Chondrocyte (in vitro differentiated cells): ENCODE data around the gene WDR38. TPM values are rescaled to one million over a fixed set of nuclear protein-coding genes. Genes with fewer than 3 reads are reported as not detected.

Experiments used
- DNase-seq: peaks from one replicate; pipeline ENCODE4 v3.0.0; 2021; ENCODE audit warnings: mixed read lengths, low spot score
- H3K27ac Mint-ChIP-seq: one replicate; pipeline ENCODE4 v1.8.0; 2021; ENCODE audit warnings: mild to moderate bottlenecking, moderate library complexity, mixed read lengths; ENCODE audit not compliant: unreplicated experiment
- H3K27me3 Mint-ChIP-seq: 2 replicates; pipeline ENCODE4 v1.8.0; 2021; ENCODE audit warnings: low read depth, mixed read lengths
- H3K36me3 Mint-ChIP-seq: 2 replicates; pipeline ENCODE4 v1.8.0; 2021; ENCODE audit warnings: low read depth, mixed read lengths
- H3K4me1 Mint-ChIP-seq: 2 replicates; pipeline ENCODE4 v1.8.0; 2021; ENCODE audit warnings: low read depth, mild to moderate bottlenecking, mixed read lengths
- H3K4me3 Mint-ChIP-seq: one replicate; pipeline ENCODE4 v1.8.0; 2021; ENCODE audit warnings: mild to moderate bottlenecking, moderate library complexity, mixed read lengths; ENCODE audit not compliant: unreplicated experiment
- H3K9me3 Mint-ChIP-seq: 2 replicates; pipeline ENCODE4 v1.8.0; 2021; ENCODE audit warnings: low read depth, mixed read lengths
- CTCF ChIP-seq: fragments of 200-600 bp; sonication (generic); IDR thresholded peaks from 2 replicates; pipeline ENCODE4 v1.5.0; 2021; ENCODE audit warnings: antibody characterized with exemption, mild to moderate bottlenecking, moderate library complexity
- total RNA-seq: library from RNA; stranded (reverse); gene quantifications from 3 replicates; pipeline ENCODE4 v1.2.1, GENCODE V29; 2021

Gene WDR38
- total RNA-seq, 1 donor from 2014 or later = not detected

- Mint-ChIP-seq H3K9me3 (no peaks in the 10 kb centered on the region), H3K4me1 (no peaks in the 10 kb centered on the region), H3K27ac (no peak overlapping the region), H3K36me3 (peaks cover 43% of the 10 kb centered on the region), H3K27me3 (no peaks in the 10 kb centered on the region), H3K4me3 (no peak overlapping the region)
- DNase-seq = no peak
- no peak for TF ChIP-seq CTCF
Observed at GRCh38 chr9:124890179-124890578, 36.9 kb downstream of the WDR38 start.

DNA sequence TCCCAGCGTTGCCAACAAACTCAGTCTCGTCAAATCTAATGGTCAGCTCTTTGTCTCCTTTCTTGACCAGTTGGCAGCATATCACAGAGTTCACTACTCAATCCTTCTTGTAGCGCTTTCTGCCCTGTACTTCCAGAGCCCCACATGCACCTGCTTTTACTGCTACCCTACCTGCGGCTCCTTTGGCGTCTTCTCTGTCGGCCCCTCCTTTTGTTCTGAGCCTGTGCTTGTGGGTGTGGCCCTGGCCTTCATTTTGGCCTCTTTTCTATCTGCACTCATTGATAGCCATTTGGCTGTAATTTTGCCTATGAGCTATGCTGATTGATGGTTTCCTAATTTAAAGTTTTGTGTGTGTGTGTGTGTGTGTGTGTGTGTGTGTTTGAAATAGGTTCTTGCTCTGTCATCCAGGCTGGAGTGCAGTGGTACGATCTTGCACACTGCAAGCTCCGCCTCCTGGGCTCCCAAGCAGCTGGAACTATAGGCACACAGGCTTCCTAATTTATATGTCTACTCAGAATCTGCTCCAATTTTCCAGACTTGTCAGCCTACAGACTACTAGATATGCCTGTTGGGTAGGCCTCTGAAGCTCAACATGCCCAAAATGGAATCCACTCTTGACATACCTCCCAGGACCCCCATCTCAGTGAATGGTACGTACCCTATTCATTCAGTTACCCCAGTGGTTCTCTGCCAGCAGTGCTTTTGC lies 40.9 kb downstream of the WDR38 start:
- no peak for TF ChIP-seq CTCF
- Mint-ChIP-seq H3K27ac (no peak overlapping the region), H3K4me1 (no peaks in the 10 kb centered on the region), H3K9me3 (no peaks in the 10 kb centered on the region), H3K4me3 (no peak overlapping the region), H3K36me3 (peaks cover 36% of the 10 kb centered on the region), H3K27me3 (no peaks in the 10 kb centered on the region)
- no peak for DNase-seq

GRCh38 chr9:124894741-124895170 lies 41.5 kb downstream of the WDR38 start:
- Mint-ChIP-seq H3K4me3 (no peak overlapping the region), H3K27ac (peak overlapping the region; percentile 60), H3K27me3 (no peaks in the 10 kb centered on the region), H3K9me3 (no peaks in the 10 kb centered on the region), H3K36me3 (peaks cover 34% of the 10 kb centered on the region), H3K4me1 (no peaks in the 10 kb centered on the region)
- TF ChIP-seq CTCF = peak; percentile 75
- DNase-seq = no peak

DNA sequence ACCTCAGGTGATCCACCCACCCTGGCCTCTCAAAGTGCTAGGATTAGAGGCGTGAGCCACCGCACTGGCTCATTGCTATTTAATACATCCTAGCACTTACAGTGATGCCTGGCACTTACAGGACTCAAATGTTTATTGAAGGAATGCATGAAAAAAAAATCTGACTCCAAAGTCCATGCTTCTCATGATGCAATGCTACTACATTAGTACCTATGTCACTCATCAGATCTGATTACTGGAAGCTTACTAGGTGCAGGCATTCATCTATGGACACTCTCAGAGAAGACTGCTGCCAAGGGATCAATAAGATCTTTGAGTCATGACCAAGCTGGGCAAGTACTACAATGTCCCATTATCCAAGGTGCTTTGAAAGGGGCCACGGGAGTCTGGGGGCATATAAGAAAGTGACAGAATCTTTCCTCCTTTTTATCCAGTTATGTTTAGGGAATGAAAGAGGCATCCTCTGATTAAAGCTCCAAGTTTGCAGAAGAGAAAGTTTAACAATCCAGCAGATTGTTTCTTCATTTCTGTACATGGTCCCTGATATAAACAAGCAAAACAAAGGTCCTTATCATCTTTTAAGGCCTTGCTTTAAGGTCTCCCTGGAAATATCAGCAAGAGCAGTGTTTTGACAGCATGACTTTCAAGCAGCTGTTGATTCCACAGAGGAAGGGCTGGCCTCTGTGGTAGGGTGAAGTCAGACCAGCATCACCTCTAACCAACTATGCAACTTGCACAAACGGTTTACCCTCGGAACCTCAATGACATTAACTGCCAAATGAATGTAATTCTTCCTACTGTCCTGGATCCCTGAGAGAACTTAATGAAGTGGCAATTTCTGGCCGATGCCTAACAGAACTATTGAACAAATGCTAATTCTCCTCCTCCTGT lies 44.6 kb downstream of the WDR38 start:
- TF ChIP-seq CTCF = no peak
- H3K4me3 Mint-ChIP-seq = no peak overlapping the region
- H3K36me3 Mint-ChIP-seq = peaks cover 28% of the 10 kb centered on the region
- no peak overlapping the region for H3K27ac Mint-ChIP-seq
- H3K4me1 Mint-ChIP-seq = peaks cover 5% of the 10 kb centered on the region
- no peaks in the 10 kb centered on the region for H3K9me3 Mint-ChIP-seq
- DNase-seq = no peak
- H3K27me3 Mint-ChIP-seq = no peaks in the 10 kb centered on the region

- Mint-ChIP-seq H3K4me3 (no peak overlapping the region), H3K9me3 (no peaks in the 10 kb centered on the region), H3K36me3 (peaks cover 29% of the 10 kb centered on the region), H3K4me1 (peaks cover 5% of the 10 kb centered on the region), H3K27me3 (no peaks in the 10 kb centered on the region), H3K27ac (no peak overlapping the region)
- TF ChIP-seq CTCF = no peak
- DNase-seq = no peak
Observed at GRCh38 chr9:124899845-124900244, 46.6 kb downstream of the WDR38 start.
